ENCODE measurements around the gene PGAP6. TPM values are rescaled to one million over a fixed set of nuclear protein-coding genes. Genes with fewer than 3 reads are reported as not detected.
"Not testable (repeated sequence)": the region's sequence is repeated elsewhere in the genome, so short reads cannot be mapped to it uniquely, and the experiment has no call there.

PGAP6 gene
- polyA plus RNA-seq, 12 donors = 18.0 to 38.6 (median 23.1) TPM; not detected in 1

DNA sequence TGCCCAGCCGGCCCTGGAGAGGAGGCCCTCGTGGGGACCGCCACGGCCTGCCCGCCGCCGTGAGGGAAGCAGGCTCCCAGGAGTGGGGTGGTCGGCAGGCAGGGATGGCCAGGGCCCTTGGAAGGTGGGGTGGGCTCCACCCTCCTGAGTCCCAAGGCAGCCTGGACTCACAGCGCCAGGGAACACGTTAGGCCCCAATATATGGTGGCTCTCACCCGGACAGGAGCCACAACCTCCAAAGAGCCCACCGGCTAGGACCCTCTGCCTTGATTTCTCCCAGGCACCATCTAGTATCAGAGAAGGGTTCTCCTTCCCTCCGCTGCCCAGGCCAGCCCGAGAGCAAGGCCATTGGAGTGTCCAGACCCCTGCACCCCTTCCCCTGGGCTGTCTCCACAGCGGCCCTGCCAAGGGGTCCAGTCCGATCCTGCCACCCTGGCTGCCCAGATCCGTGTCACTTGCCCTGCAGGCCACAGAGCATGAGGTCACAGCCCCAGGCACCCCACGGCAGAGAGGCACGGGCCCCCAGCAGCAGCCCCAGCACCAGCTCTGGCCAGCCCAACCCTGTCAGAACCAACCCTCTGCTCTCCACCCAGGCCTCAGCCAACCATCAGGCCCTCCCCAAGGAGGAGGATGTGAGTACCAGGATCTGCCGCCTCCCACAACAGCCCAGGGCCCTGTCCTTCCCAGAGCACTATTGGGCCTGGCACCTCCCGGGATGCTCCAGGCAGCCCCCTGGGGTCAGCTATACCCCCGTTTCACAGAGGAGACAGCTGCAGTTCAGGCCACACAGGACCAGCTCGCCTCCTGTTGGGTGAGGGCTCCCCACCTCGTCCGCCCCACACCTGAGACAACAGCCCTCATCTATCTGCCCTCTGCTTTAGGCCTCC is 28.1 kb downstream of the PGAP6 start:
- DNase-seq = no peak

- DNase-seq = peak; percentile 82
Observed at GRCh38 chr16:352547-353403, 29.0 kb downstream of the PGAP6 start, which contains the start of gene AXIN1. Gene AXIN1 (minus strand): TSS chr16:352723. CDS start chr16:347025, 5,698 bp downstream.

DNA sequence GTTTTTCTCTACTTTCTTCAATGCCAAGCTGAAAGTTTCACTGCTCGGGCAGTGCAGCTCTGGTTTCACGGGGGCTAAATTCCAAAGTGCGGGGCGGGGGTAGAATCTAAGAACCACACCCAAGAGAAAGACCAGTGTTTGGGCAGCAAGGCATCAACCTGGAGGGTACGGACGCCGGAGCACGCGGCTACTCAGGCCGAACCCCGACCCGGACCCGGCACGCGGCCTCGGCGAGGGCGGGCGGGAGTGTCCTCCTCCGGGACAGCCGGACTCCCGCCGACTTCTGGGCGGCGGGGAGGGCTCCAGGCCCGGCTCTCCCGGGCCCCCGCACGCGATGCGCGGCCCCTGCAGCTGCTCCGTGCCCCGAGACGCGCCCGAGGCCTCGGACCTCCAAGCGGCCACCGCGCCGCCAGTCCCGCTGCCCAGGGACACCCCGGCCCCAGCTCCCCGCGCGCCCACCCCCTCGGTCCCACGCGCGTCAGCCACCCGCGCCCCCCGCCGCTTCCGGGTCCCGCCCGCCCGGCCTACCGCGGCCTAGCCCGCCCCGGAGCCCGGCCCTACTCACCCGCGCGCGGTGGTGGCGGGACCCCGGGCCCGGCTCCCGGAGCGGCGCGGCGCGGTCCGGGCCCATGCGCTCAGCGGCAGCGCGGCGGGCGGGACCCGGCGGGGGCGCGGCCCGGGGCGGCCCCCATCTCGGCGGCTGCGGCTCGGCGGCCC is 29.8 kb downstream of the PGAP6 start:
- DNase-seq = no peak

- no peak for DNase-seq
Observed at GRCh38 chr16:350203-350602, 31.6 kb downstream of the PGAP6 start.

GRCh38 chr16:349211-349610 is 32.6 kb downstream of the PGAP6 start:
- no peak for DNase-seq

- DNase-seq = not testable (repeated sequence)
Observed at GRCh38 chr16:348495-348894, 33.3 kb downstream of the PGAP6 start.

DNA sequence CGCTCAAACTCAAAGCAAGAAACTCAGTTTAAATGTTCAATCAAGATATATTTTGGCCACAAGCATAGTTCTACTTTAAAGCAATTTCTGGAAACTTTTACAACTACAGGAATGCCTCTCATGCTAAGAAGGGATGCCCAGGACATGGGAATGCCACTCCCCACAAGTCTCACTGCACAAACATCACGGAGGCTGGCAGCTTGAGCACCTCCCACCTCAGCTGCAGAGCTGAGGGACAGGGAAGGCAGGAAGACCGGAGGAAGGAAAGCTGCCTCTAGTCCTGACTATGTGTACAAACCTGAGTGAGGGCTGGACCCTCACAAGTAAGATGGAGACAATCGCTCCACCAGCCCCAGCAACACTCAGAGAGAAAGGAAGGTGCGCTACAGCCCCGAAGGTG is 34.6 kb downstream of the PGAP6 start:
- DNase-seq = no peak

GRCh38 chr16:346587-346986 is 35.2 kb downstream of the PGAP6 start:
- no peak for DNase-seq

DNA sequence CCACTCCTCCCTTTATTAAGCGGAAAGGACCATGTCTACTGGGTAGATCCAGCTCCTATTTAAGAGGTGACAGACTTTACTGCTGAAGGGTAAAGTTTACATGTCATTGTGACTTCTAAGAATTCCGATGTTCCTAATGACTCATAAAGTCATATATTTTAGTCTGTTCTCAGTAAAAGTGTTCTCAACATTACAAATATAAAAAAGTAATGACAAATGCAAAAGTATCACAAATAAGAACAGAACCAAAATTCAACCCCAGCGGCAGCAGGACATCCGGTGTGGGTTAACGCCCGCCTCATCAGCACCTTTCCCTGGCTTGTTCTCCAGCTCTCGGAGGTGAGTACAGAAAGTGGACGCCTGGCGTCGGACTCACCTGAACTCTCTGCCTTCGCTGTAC is 36.0 kb downstream of the PGAP6 start:
- DNase-seq = no peak

- DNase-seq = no peak
Observed at GRCh38 chr16:342455-343213, 39.1 kb downstream of the PGAP6 start.

- DNase-seq = not testable (repeated sequence)
Observed at GRCh38 chr16:341974-342336, 39.8 kb downstream of the PGAP6 start.

- DNase-seq = not testable (repeated sequence)
Observed at GRCh38 chr16:341095-341973, 40.4 kb downstream of the PGAP6 start.

DNA sequence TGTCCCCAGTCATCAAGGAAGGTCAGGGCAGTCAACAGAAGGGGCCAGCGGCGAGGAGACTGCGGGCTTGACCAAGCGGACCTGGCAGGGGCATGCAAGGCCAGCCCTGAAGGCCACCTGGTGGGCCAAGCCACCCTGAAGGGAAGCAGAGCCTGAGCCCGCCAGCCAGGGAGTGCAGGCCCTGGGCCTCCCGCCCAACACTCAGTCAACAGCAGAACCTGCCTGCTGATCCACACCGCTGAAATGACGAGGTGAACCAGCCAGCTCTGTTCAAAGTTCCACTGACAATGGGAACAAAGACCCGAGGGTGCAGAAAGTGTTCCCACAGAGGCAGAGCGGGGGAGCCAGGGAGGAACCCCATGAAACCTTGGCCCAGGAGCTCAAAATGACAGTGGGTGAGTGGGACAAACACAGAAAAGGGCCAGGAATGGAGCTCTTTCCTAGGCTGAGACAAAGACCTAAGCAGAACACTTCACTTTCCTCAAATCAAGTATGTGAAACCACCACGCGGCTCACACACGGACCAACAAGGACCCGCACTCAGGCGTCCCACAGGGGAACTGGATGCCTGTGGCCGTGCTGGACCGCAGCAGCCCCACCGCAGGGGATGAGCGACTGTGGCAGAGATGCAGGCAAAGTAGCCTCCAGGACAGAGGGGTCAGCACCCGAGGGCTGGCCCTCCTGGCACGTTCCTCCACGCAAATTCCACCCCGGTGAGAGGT is 41.2 kb downstream of the PGAP6 start:
- no peak for DNase-seq

- no peak for DNase-seq
Observed at GRCh38 chr16:339680-340079, 42.1 kb downstream of the PGAP6 start.

DNA sequence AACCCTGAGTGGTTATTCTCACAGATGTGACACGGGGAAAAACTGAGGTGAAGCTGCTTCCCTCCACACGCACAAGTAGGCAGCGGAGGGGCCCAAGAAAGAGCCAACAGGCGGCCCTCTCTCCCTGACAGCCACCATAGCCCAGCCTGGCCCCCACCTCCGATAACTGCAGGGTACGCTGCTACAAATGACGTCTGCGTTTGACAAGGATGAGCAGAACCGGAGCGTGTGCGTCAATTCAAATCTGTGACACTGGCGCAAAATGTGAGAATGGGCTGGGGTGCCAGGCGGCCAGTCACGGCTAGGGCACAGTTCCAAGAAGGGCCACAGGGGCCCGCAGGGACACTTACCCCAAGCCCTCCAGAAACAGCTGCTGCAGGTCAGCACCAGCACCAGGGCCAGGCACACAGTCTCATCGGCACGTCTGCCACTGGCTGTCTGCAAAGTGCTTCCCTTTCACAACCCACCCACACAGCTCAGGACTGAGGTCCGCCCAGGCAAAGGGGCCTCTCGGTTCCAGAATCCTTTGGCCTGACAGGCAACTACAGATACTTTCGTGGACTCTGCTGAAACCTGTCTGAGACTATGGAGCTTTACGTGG is 43.7 kb downstream of the PGAP6 start:
- no peak for DNase-seq

DNA sequence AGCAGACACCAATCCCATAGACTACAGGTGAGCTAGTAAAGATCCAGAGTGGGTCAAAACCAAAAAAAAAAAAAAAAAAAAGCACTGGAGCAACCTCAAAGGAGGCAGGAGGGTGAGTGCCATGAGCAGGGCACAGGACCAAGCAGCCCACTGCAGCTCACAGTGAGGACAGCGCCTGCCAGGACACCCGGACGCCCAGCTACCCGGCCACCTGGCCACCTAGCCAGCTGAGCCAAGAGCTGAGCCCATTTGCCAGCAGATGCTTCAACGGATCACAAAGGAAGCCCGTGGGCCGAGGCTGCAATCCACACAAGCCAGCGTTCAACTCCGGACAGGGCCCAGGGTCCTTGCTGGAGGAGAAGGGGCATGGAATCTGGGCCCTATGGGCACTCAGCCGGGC is 44.3 kb downstream of the PGAP6 start:
- no peak for DNase-seq

GRCh38 chr16:336269-336668 is 45.5 kb downstream of the PGAP6 start:
- no peak for DNase-seq

DNA sequence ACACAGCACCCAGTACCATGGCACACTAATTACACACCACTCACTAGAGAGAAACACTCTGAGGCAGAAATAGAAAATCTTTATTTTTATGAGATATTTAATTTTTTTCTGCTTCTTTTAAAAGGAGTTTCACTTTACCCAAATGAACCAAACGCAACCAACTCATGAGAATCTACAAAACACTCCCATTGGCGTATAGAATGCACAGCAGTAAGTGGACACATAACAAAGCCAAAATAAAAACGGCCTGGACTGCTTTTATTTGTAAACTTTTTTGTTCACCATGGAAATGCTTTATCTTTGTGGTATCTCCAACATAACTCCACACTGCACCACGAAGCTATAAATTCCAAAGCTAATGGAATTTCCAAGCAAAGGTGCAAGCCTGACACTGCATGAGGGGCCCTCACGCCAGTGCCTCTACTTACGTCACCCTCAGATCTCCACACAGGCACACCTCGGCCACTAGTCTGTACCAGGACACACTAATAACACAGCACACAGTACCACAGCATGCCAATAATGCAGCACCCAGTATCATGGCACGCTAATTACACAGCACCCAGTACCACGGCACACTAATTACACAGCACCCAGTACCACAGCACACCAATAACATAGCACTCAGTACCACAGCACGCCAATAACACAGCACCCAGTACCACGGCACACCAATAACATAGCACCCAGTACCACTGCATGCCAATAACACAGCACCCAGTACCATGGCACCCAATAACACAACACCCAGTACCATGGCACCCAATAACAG is 46.7 kb downstream of the PGAP6 start:
- DNase-seq = not testable (repeated sequence)
